Lung (tissue), 12 donors: ENCODE results near the gene SPPL2C. TPM values are rescaled to one million over a fixed set of nuclear protein-coding genes. Genes with fewer than 3 reads are reported as not detected.

Experiments used
- ATAC-seq: fragments of 200-7000 bp; cut with Tn5 transposase; one replicate; pipeline ENCODE4 v1.9.1; 2020; ENCODE audit warnings: moderate number of reproducible peaks; ENCODE audit not compliant: insufficient read depth, low FRiP score
- DNase-seq, 3 donors: peaks; one replicate each; pipeline ENCODE4 v3.0.0-alpha.2; 2013 to 2017
- H3K27ac ChIP-seq, 2 donors: one replicate each; pipeline ENCODE4 v1.5.1; 2013; ENCODE audit warnings: mild to moderate bottlenecking in 2 of 2, moderate library complexity in 2 of 2, control low read depth in 1 of 2, inconsistent platforms in 1 of 2, low read depth in 1 of 2, low read length in 1 of 2
- H3K27me3 ChIP-seq, 3 donors: one replicate each; pipeline ENCODE4 v1.5.1; 2013; ENCODE audit warnings: low read length in 2 of 3; ENCODE audit not compliant: control insufficient read depth in 3 of 3, insufficient read depth in 3 of 3
- H3K36me3 ChIP-seq, 4 donors: one replicate each; pipeline ENCODE4 v1.5.1; 2013; ENCODE audit warnings: low read length in 4 of 4, mild to moderate bottlenecking in 1 of 4, moderate library complexity in 1 of 4; ENCODE audit not compliant: control insufficient read depth in 4 of 4, insufficient read depth in 4 of 4
- H3K4me1 ChIP-seq, 5 donors: one replicate each; pipeline ENCODE4 v1.5.1; 2013; ENCODE audit warnings: low read length in 5 of 5, mild to moderate bottlenecking in 2 of 5, moderate library complexity in 1 of 5; ENCODE audit not compliant: control insufficient read depth in 5 of 5, insufficient read depth in 5 of 5
- H3K4me3 ChIP-seq: one replicate; pipeline ENCODE4 v1.5.1; 2013; ENCODE audit warnings: mild to moderate bottlenecking, control low read depth, moderate library complexity
- H3K9ac ChIP-seq, 2 donors: one replicate each; pipeline ENCODE4 v1.5.1; 2013; ENCODE audit warnings: low read length in 2 of 2, control low read depth in 1 of 2; ENCODE audit not compliant: insufficient read depth in 1 of 2
- H3K9me3 ChIP-seq, 4 donors: one replicate each; pipeline ENCODE4 v1.5.1; 2013; ENCODE audit warnings: low read length in 3 of 4, mild to moderate bottlenecking in 1 of 4, moderate library complexity in 1 of 4; ENCODE audit not compliant: control insufficient read depth in 4 of 4, insufficient read depth in 3 of 4
- WGBS, 2 donors: extraction: QIAGEN DNeasy Blood & Tissue Kit; methylation state at CpG; one replicate each; pipeline ENCODE4 v1.1.7; 2013; 5-methylcytosine and 5-hydroxymethylcytosine counted together
- polyA plus RNA-seq, 2 donors: library from polyadenylated mRNA; stranded (reverse); fragments of 200-250 nt; gene quantifications; one replicate each; pipeline ENCODE4 v1.2.1, GENCODE V29; 2013
- total RNA-seq, 2 donors: library from RNA; depleted of rRNA in 1 of 2; stranded (reverse); fragments of >200 nt in 1 of 2; gene quantifications; one replicate each; pipeline ENCODE4 v1.2.1, GENCODE V29; 2014 to 2021
- TF ChIP-seq, protein P1 (sequence below): IDR thresholded peaks from 2 replicates; pipeline ENCODE4 v1.5.1; 2012; ENCODE audit warnings: mild to moderate bottlenecking; ENCODE audit errors: control extremely low read depth, extremely low read depth
- donor health status: control.
- donor health status: control.
- donor health status: Bipolar disorder and iron deficiency.
- donor health status: healthy.
- donor health status: DM: yes; HTN: yes; CAD: no.

SPPL2C gene
- total and polyA plus RNA-seq, 4 donors = not detected

GRCh38 chr17:45821147-45821546, 23.5 kb upstream of the SPPL2C start:
- peaks cover 0 to 8% (median 0%) of the 10 kb centered on the region in 3 donors for H3K27me3 ChIP-seq
- no peaks in the 10 kb centered on the region for H3K36me3 ChIP-seq
- no peak overlapping the region for H3K4me3 ChIP-seq
- H3K27ac ChIP-seq = no peak overlapping the region
- ATAC-seq = no peak
- TF ChIP-seq, protein P1, sequence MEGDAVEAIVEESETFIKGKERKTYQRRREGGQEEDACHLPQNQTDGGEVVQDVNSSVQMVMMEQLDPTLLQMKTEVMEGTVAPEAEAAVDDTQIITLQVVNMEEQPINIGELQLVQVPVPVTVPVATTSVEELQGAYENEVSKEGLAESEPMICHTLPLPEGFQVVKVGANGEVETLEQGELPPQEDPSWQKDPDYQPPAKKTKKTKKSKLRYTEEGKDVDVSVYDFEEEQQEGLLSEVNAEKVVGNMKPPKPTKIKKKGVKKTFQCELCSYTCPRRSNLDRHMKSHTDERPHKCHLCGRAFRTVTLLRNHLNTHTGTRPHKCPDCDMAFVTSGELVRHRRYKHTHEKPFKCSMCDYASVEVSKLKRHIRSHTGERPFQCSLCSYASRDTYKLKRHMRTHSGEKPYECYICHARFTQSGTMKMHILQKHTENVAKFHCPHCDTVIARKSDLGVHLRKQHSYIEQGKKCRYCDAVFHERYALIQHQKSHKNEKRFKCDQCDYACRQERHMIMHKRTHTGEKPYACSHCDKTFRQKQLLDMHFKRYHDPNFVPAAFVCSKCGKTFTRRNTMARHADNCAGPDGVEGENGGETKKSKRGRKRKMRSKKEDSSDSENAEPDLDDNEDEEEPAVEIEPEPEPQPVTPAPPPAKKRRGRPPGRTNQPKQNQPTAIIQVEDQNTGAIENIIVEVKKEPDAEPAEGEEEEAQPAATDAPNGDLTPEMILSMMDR = no peak
- WGBS, 2 donors = 91 to 96% methylated on average over 9 of the region's 9 CpGs
- H3K4me1 ChIP-seq = peaks cover 0 to 2% (median 0%) of the 10 kb centered on the region in 5 donors
- H3K9ac ChIP-seq = no peak overlapping the region
- H3K9me3 ChIP-seq = no peaks in the 10 kb centered on the region
- no peak for DNase-seq

DNA sequence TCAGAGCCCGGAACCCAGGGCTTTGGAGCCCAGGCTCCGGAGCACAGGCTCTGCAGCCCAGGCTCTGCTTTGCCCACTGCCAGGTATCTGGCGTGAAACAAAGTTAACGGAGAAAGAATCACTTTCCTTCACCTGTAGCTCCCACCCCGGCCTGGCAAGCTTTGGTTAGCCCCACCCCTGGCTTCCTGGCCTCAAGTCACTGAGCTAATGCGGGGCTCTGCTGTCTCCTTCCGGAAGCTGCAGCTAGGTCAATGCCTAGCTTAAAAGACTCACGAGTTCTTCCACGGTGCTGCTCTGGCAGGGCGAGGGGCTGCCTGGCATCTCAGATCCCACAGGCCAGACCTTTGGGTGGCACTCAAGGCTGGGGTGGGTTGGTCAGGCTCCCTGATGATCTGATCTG, 21.1 kb upstream of the SPPL2C start:
- no peak for DNase-seq
- no peak for ATAC-seq
- H3K9ac ChIP-seq = no peak overlapping the region
- no peaks in the 10 kb centered on the region for H3K9me3 ChIP-seq
- peaks cover 0 to 8% (median 0%) of the 10 kb centered on the region in 3 donors for H3K27me3 ChIP-seq
- no peak overlapping the region for H3K4me3 ChIP-seq
- no peaks in the 10 kb centered on the region for H3K4me1 ChIP-seq
- WGBS, 2 donors = 62 to 67% methylated on average over 10 of the region's 10 CpGs
- TF ChIP-seq, protein P1 = no peak
- H3K27ac ChIP-seq = no peak overlapping the region
- no peaks in the 10 kb centered on the region for H3K36me3 ChIP-seq

- TF ChIP-seq, protein P1 = no peak
- H3K27me3 ChIP-seq = peaks cover 0 to 8% (median 0%) of the 10 kb centered on the region in 3 donors
- WGBS, 2 donors = 75 to 83% methylated on average over 7 of the region's 7 CpGs
- H3K27ac ChIP-seq = no peak overlapping the region
- no peak overlapping the region for H3K9ac ChIP-seq
- H3K36me3 ChIP-seq = no peaks in the 10 kb centered on the region
- H3K9me3 ChIP-seq = no peaks in the 10 kb centered on the region
- no peak for DNase-seq
- no peak overlapping the region for H3K4me3 ChIP-seq
- no peaks in the 10 kb centered on the region for H3K4me1 ChIP-seq
- no peak for ATAC-seq
These were observed 20.2 kb upstream of the SPPL2C start for GRCh38 chr17:45824475-45824874.

DNA sequence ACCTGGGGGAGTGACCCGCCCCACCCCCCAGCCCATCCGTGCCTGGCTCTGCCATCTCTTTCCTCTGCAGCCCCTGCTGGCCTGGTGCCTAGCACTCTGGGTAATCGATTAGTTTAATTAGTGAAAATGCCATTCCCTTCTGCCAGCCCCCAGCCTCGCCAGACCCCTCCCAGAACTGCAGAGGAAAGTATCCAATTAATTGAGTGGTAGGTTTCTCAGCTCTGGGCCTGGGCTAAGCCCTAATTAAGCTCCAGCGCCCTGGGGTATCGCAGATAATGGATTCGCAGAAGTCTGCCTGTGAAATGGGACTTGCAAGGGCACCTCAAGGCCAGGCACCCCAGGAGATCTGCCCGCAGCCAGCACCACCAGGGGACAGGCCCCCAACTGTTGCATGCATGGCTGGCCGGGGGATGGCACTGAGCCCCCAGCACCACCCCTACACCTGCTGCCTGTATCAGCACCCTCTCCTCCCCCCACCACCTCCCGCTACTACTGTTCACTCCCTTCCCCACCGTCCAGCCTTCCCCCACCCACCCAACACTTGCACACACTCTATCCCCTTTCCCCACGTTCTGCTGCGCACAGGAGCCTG, 19.7 kb upstream of the SPPL2C start:
- DNase-seq = no peak
- Histone ChIP-seq H3K4me1 (no peaks in the 10 kb centered on the region), H3K36me3 (no peaks in the 10 kb centered on the region), H3K9ac (no peak overlapping the region), H3K4me3 (no peak overlapping the region), H3K9me3 (no peaks in the 10 kb centered on the region), H3K27me3 (peaks cover 0 to 8% (median 0%) of the 10 kb centered on the region in 3 donors), H3K27ac (no peak overlapping the region)
- TF ChIP-seq, protein P1 = no peak
- WGBS, 2 donors = 83 to 88% methylated on average over 12 to 13 of the region's 13 CpGs
- no peak for ATAC-seq
